HG03460 (cell line): ENCODE data around the gene FIGNL1.
A peak's percentile ranks its signal among the peaks of the same experiment; 100 is the strongest.

Experiments used
- ATAC-seq: cut with Tn5 transposase; IDR thresholded peaks from one replicate; pipeline ENCODE4 v1.9.1; 2021; ENCODE audit not compliant: unreplicated experiment

FIGNL1 gene

DNA sequence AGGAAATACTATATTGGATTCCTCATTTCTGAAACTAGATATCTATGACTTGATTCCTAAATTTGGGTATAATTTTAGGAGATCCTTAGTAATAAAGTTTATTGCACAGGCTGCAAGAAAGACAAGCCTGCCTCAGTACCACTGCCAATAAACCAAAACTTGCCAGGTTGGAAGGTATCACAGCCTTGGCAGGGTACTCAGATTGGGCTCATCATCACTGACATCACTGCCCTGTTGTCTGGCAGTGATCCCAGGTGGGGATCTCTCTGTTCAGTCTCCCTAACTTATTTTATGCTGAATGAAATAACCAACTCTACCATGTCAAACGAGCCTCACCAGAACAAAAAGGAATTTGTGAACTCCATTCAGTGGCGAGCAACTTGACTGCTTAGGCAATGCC, 18.8 kb downstream of the FIGNL1 start:
- ATAC-seq: no peak

- ATAC-seq: no peak
Observed at GRCh38 chr7:50428911-50429310, 21.2 kb downstream of the FIGNL1 start.

DNA sequence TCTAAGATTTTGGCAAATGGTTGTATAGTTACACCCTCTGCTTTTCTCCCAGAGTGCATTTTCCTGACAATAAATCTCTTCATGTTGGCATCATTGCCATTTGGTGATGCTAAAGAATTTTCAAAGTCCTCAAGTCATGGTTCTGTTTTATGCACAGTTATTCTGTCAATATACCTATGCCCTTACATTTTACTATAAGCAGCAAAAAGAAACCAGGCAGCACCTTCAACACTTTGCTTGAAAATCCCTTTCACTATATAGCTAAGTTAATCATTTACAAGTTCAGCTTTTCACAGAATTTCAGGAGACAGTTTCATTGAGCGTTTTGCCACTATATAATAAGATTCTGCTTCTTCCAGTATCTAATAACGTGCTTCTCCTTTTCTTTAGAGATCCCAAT, 22.6 kb downstream of the FIGNL1 start:
- no peak for ATAC-seq

DNA sequence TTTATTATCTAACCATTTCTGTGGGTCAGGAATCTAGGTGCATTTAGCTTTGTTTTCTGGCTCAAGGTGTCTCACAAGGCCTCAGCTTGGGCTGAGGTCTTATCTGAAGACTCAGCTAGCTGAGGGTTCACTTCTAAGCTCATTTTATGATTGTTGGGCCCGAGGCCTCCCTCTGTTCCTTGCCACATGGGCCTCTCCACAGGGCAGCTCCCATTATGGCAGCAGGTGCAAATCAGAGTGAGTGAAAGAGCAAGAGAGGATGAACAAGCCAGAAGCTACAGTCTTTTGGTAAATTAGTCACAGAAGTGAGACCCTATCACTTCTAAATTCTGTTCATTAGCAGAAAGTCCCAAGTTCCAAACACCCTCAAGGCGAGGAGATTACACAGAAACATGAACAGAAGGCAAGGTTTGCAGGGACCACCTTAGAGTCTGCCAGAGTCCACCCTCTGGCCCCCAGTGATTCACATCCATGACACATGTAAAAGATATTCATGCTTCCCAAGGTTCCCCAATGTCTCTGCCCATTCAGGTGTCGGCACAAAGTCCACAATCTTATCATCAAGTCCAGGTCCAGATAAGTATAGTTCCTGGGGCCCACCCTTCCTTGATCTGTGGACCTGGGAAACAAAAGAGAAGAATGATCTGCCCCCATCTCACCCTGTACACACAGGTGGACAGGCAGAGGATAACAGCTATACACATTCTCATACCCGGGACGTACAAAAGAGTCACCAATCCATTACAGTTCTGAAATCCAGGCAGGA, 23.7 kb downstream of the FIGNL1 start:
- no peak for ATAC-seq

GRCh38 chr7:50425318-50425717, 24.8 kb downstream of the FIGNL1 start:
- no peak for ATAC-seq

DNA sequence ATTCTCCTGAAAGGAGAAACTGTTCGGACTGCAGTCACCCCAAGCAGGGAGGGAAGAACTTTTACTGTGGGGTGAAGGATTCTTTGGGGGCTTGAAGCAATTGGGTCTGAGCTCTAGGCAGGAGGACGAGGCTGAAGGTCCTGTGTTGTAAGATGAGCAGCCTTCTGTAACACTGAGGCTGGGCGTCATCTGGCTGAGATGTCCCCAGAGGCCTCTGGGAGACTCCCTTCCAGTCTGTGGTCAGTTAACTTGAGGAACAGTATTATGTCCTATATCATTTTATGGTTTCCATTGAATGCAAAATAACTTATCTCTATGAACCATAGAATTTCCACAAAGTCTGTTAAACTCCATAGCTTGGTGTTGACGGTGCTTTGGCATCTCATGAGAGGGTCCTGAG, 26.3 kb downstream of the FIGNL1 start:
- ATAC-seq: no peak

GRCh38 chr7:50422858-50423257, 27.3 kb downstream of the FIGNL1 start:
- no peak for ATAC-seq

DNA sequence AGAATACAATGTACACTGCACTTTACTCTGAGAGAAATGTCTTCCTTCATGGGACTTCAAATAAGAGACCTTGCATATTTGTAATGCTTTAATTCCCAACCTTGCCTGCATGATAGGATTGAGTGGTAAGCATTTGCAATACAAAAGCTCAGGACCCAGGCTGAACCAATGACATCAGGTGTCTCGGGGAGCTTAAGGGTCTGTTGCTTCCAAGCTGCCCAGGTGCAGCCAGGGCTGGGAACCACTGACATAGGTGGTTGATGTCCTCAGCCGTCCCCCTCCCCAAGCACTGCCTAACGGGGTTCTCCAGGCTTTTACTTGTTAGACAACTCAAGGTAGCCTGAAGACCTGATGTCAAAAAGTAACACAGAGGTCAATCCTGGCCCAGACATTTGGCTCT, 29.1 kb downstream of the FIGNL1 start:
- ATAC-seq: no peak

- ATAC-seq: no peak
Observed at GRCh38 chr7:50418526-50419290, 31.4 kb downstream of the FIGNL1 start.

DNA sequence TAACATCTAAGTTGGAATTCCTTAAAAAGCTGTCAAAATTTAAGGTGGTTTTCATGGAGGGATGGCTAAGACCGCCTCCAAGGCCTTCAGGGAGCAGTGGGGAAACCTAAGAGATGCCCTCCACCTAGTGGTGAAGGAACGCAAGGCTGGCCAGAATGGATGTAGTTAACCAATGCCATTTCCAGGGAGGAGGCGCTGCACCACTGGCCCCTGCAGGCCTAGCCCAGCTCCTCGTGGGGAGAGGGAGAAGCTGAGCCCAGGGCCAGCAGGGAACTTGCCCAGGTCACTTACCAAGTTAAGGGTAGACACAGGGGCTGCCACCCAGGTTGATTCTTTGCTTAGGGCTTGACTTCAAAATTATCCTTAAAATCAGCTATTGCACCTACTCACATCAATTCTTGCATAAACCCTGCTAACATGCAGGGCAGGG, 32.0 kb downstream of the FIGNL1 start:
- ATAC-seq: peak; percentile 88

- peak; percentile 70 for ATAC-seq
Observed at GRCh38 chr7:50416527-50417182, 33.5 kb downstream of the FIGNL1 start.

DNA sequence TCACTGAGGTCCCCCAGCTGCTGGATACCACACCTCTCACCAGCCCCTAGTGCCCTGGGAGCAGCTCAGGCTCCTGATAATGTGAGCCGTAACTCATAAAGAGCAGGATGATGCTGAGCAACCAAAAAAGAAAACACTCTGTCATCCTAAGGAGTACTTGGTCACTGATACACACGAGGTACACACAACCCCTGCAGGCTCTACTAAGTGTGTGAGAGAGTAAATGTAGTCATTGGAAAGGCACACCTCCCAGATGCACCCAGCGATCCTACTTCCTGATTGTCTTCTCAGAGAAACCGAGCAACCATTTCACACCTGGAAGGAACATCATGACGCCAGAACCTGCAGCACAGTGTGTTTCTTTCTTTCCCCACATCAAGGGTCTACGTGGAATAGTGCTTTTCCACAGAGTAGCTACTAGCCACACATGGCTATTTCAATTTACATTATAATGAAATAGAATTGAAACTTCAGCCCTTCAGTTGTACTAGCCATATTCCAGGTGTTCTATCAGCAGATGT, 34.2 kb downstream of the FIGNL1 start:
- no peak for ATAC-seq

DNA sequence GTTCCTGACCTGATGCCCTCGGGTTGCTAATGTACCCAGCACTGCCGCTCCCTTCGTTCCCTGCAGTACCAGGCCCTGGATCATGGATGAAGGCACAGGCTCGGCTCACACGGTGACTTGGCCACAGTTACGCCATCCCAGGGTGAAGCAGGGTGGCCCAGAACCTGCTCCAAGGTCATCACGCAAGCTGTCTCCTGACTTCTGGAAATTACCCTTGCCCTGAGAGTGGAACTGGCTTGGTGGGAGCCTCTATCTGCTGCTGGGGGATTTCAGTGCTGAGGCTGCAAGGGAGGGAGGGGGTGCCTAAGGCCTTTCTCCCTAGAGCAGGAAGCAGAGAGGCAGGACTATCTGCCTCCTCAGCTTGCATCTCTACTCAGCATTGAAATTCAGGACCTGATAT, 36.6 kb downstream of the FIGNL1 start:
- ATAC-seq: no peak

- no peak for ATAC-seq
Observed at GRCh38 chr7:50412973-50413372, 37.2 kb downstream of the FIGNL1 start.

- ATAC-seq: no peak
Observed at GRCh38 chr7:50411332-50411731, 38.8 kb downstream of the FIGNL1 start.

- ATAC-seq: peak; percentile 58
Observed at GRCh38 chr7:50409856-50410745, 40.0 kb downstream of the FIGNL1 start.

DNA sequence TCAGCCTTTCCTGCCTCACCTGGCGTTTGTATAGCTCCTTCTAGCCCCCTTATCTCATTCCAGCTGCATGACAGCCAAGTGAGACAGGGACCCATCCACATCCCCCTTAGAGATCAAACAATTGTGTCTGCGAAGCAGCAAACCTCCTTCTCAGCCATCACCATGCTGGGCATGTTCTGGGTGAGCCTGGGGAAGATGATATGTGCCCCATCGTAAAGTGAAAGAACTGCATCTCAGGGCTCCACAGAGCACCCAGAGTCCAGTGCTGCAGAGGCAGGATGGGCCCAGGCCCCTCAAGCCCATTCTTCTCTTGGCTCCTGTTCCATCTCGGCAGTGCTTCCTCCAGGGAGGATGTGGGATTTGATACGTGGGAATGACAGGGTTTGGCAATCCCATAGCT, 43.2 kb downstream of the FIGNL1 start:
- no peak for ATAC-seq

GRCh38 chr7:50405221-50405620, 44.9 kb downstream of the FIGNL1 start:
- no peak for ATAC-seq

DNA sequence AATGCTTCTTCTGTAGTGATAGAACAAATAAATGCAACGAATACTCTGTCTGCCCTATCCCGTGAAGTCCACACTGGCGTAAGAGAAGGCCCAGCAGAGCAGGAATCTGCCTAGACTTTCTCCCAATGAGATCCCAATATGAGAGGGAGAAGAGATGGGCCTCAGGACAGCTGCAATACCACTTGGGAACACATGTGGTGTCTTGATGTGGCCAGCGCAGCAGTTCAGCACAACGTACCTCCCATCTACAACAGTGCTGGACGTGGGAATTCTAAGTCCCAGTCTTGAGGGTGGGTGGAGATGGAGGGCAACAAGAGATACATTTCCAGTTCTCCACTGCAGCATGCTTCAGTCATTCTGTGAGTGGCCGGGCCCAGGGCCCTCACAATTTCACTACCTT, 45.8 kb downstream of the FIGNL1 start:
- no peak for ATAC-seq

- ATAC-seq: no peak
Observed at GRCh38 chr7:50400114-50400513, 50.0 kb downstream of the FIGNL1 start.

- no peak for ATAC-seq
Observed at GRCh38 chr7:50399635-50400034, 50.5 kb downstream of the FIGNL1 start.
